GM12878 (cell line): ENCODE results near the gene DAGLA. TPM values are rescaled to one million over a fixed set of nuclear protein-coding genes. Genes with fewer than 3 reads are reported as not detected.

Experiments
- CHD1 ChIP-seq: IDR thresholded peaks from 2 replicates; pipeline ENCODE4 v1.6.1; 2012; ENCODE audit warnings: low read depth, low read length, improper control_type of control experiment
- CHD2 ChIP-seq: IDR thresholded peaks from 2 replicates; pipeline ENCODE4 v1.6.1; 2011; ENCODE audit warnings: low read depth, low read length, improper control_type of control experiment, borderline replicate concordance
- CREB1 ChIP-seq: IDR thresholded peaks from 2 replicates; pipeline ENCODE4 v1.6.1; 2012; ENCODE audit warnings: low read depth, mild to moderate bottlenecking, inconsistent platforms
- CUX1 ChIP-seq: IDR thresholded peaks from 2 replicates; pipeline ENCODE4 v1.6.1; 2012; ENCODE audit warnings: improper control_type of control experiment, low read depth, low read length; ENCODE audit not compliant: insufficient replicate concordance
- EGR1 ChIP-seq, 2 experiments: IDR thresholded peaks; 1 replicate in 1 of 2; 2 replicates in 1 of 2; pipeline ENCODE4 v1.6.1; 2011 to 2012; ENCODE audit warnings: low read depth in 2 of 2, low read length in 2 of 2, borderline replicate concordance in 1 of 2, mild to moderate bottlenecking in 1 of 2, moderate library complexity in 1 of 2
- GABPA ChIP-seq: IDR thresholded peaks from 2 replicates; pipeline ENCODE4 v1.6.1; 2014; ENCODE audit warnings: antibody characterized with exemption, low read depth, mild to moderate bottlenecking, inconsistent platforms
- MXI1 ChIP-seq: fragments of 150-350 bp; IDR thresholded peaks from 2 replicates; pipeline ENCODE4 v1.6.1; 2011; ENCODE audit warnings: low read depth, mild to moderate bottlenecking, inconsistent platforms, low read length, improper control_type of control experiment
- NFIC ChIP-seq: IDR thresholded peaks from 2 replicates; pipeline ENCODE4 v1.6.1; 2012; ENCODE audit warnings: low read depth, mild to moderate bottlenecking, inconsistent platforms, low read length, moderate library complexity
- NR2C2 ChIP-seq: IDR thresholded peaks from 2 replicates; pipeline ENCODE4 v1.6.1; 2011; ENCODE audit warnings: borderline replicate concordance, low read depth; ENCODE audit not compliant: control insufficient read depth, insufficient read length
- PAX5 ChIP-seq: IDR thresholded peaks from 2 replicates; pipeline ENCODE4 v1.6.1; 2011; ENCODE audit warnings: low read depth, low read length, borderline replicate concordance
- PBX3 ChIP-seq: IDR thresholded peaks from 2 replicates; pipeline ENCODE4 v1.6.1; 2011; ENCODE audit warnings: mild to moderate bottlenecking, low read depth, low read length, moderate library complexity; ENCODE audit not compliant: insufficient replicate concordance
- PKNOX1 ChIP-seq: fragments of 450-650 bp; IDR thresholded peaks from 2 replicates; pipeline ENCODE4 v1.6.1; 2016; ENCODE audit warnings: mild to moderate bottlenecking
- POLR2AphosphoS2 ChIP-seq: IDR thresholded peaks from 2 replicates; pipeline ENCODE4 v1.6.1; 2011; ENCODE audit warnings: low read depth, mild to moderate bottlenecking, low read length, improper control_type of control experiment, moderate library complexity
- POU2F2 ChIP-seq: IDR thresholded peaks from 3 replicates; pipeline ENCODE4 v1.6.1; 2011; ENCODE audit warnings: low read depth, mild to moderate bottlenecking, low read length, borderline replicate concordance
- RFX5 ChIP-seq: IDR thresholded peaks from 2 replicates; pipeline ENCODE4 v1.6.1; 2011; ENCODE audit warnings: low read depth, low read length, improper control_type of control experiment
- RUNX3 ChIP-seq: IDR thresholded peaks from 2 replicates; pipeline ENCODE4 v1.6.1; 2012; ENCODE audit warnings: low read length, inconsistent platforms
- STAT1 ChIP-seq: fragments of 450-650 bp; conservative IDR thresholded peaks from 2 replicates; pipeline ENCODE4 v1.6.1; 2014; ENCODE audit warnings: antibody characterized with exemption, mild to moderate bottlenecking
- TCF3 ChIP-seq: IDR thresholded peaks from 2 replicates; pipeline ENCODE4 v1.6.1; 2012; ENCODE audit warnings: low read depth, mild to moderate bottlenecking, low read length, borderline replicate concordance; ENCODE audit not compliant: insufficient read depth
- polyA plus RNA-seq, 11 experiments: library from polyadenylated mRNA; depleted of rRNA in 4 of 11; unstranded in 6 of 11; stranded (reverse) in 5 of 11; fragments of >200 nt; fragmentation: Nextera tagmentation in 4 of 11; fragmentation: Illumina TruSeq in 1 of 11; extraction: Ambion mirVana in 4 of 11; extraction: Trizol in 1 of 11; gene quantifications; 1 replicate in 1 of 11; 2 replicates in 10 of 11; pipeline versions ENCODE4 v1.2.1 to v1.2.3, GENCODE V29; 2011 to 2016; ENCODE audit warnings: inconsistent platforms in 2 of 11, missing spikeins in 2 of 11, low read depth in 1 of 11
- total RNA-seq, 4 experiments: library from RNA; depleted of rRNA in 3 of 4; stranded (reverse); fragments of >200 nt in 3 of 4; fragmentation: Illumina TruSeq in 1 of 4; extraction: Trizol in 1 of 4; gene quantifications; 2 replicates each; pipeline versions ENCODE4 v1.2.1 to v1.2.3, GENCODE V29; 2013 to 2021
- TF ChIP-seq, protein P1 (sequence below): fragments of 450-650 bp; IDR thresholded peaks from 2 replicates; pipeline ENCODE4 v1.6.1; 2018; ENCODE audit warnings: borderline replicate concordance, mild to moderate bottlenecking; ENCODE audit not compliant: partially characterized antibody

Gene DAGLA
- total and polyA plus RNA-seq, 10 of the 15 experiments (the other 5 are each of a cell fraction or from before 2014, with no cell fraction given): 0.05 TPM; not detected in 9

GRCh38 chr11:61792310-61793082 lies 112.3 kb downstream of the DAGLA start, which contains the start of the genes FEN1 and TMEM258 (continued):
- peak; percentile 66 for TF ChIP-seq PKNOX1
- TF ChIP-seq, protein P1, sequence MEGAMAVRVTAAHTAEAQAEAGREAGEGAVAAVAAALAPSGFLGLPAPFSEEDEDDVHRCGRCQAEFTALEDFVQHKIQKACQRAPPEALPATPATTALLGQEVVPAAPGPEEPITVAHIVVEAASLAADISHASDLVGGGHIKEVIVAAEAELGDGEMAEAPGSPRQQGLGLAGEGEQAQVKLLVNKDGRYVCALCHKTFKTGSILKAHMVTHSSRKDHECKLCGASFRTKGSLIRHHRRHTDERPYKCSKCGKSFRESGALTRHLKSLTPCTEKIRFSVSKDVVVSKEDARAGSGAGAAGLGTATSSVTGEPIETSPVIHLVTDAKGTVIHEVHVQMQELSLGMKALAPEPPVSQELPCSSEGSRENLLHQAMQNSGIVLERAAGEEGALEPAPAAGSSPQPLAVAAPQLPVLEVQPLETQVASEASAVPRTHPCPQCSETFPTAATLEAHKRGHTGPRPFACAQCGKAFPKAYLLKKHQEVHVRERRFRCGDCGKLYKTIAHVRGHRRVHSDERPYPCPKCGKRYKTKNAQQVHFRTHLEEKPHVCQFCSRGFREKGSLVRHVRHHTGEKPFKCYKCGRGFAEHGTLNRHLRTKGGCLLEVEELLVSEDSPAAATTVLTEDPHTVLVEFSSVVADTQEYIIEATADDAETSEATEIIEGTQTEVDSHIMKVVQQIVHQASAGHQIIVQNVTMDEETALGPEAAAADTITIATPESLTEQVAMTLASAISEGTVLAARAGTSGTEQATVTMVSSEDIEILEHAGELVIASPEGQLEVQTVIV: peak; percentile 86
- TF ChIP-seq TCF3: 0 out of 2 replicates have a peak, but pooled peaks have one; percentile 47
- no peak for TF ChIP-seq CUX1
- peak; percentile 82; the same call in 1 of the 2 replicates for TF ChIP-seq CHD1
- TF ChIP-seq NR2C2: no peak
- no peak for TF ChIP-seq NFIC
- peak; percentile 62; the same call in 1 of the 3 replicates for TF ChIP-seq POU2F2
- TF ChIP-seq EGR1 (IDR thresholded peaks at IDR 0.05; ENCODE audit: borderline replicate concordance in 1 of 2, low read depth in 2 of 2, low read length in 2 of 2): no peak
- 0 out of 2 replicates have a peak, but pooled peaks have one; percentile 8 for TF ChIP-seq RUNX3
- no peak for TF ChIP-seq RFX5
- TF ChIP-seq GABPA: peak; percentile 97
- TF ChIP-seq STAT1: peak; percentile 93
- TF ChIP-seq CREB1: peak; percentile 76
- peak; percentile 50 for TF ChIP-seq MXI1
- TF ChIP-seq POLR2AphosphoS2: peak; percentile 80; the same call in 1 of the 2 replicates
- TF ChIP-seq PBX3: no peak
- peak; percentile 20; the same call in 1 of the 2 replicates for TF ChIP-seq PAX5
- 0 out of 2 replicates have a peak, but pooled peaks have one; percentile 30 for TF ChIP-seq CHD2
